DMS153 (cell line): ENCODE data around the gene MORN3.

Experiments used
- DNase-seq: peaks from one replicate; lab custom pipeline; 2025; lab: John Stamatoyannopoulos, UW

Gene MORN3

DNA sequence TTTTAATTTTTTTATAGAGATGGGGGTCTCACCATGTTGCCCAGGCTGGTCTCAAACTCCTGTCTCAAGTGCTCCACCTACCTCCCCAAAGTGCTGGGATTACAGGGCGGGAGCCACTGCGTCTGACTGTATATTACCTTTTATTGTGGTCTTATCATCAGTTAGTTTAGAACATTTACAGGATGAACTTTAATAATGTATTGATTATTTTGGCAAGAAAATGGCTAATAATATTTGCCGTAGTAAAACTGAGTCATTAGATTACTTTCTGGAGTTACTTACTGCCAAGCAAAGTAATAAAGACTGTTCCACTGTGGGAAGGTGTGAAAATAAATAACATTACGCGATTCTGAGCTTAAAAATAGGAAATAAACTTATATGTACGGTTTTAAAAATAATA, 66.7 kb downstream of the MORN3 start:
- DNase-seq = no peak

GRCh38 chr12:121600702-121601336, 68.6 kb downstream of the MORN3 start:
- DNase-seq = no peak
